SK-N-SH (cell line): ENCODE measurements around the gene PIK3R2. TPM values are rescaled to one million over a fixed set of nuclear protein-coding genes. Genes with fewer than 3 reads are reported as not detected.

Experiments used
- CTCF ChIA-PET: fragments of 300-600, 350-600 bp; formaldehyde crosslinking; extraction: SDS; loops from one replicate; lab custom pipeline; 2021; lab: Yijun Ruan, JAX
- POLR2A ChIA-PET: fragments of 350-600 bp; sonication (Branson Sonifier 250); formaldehyde crosslinking; extraction: SDS; loops from one replicate; lab custom pipeline; 2020; ENCODE audit warnings: antibody characterized with exemption, inconsistent platforms; lab: Yijun Ruan, JAX
- DNase-seq: peaks from one replicate; pipeline ENCODE4 v3.0.0; 2012
- H2AFZ ChIP-seq: fragments of 200-600 bp; sonication (generic); 2 replicates; pipeline ENCODE4 v1.8.1; 2016; ENCODE audit warnings: antibody characterized with exemption, mild to moderate bottlenecking, low read depth
- H3F3A ChIP-seq: fragments of 200-600 bp; sonication (generic); replicated peaks from 2 replicates; pipeline ENCODE3; 2016; ENCODE audit warnings: antibody characterized with exemption, mild to moderate bottlenecking; ENCODE audit not compliant: insufficient read depth
- H3K27ac ChIP-seq, 2 experiments: fragments of 200-500 bp in 1 of 2; fragments of 200-600 bp in 1 of 2; sonication (Bioruptor generic) in 1 of 2; sonication (generic), shearing (Covaris generic) in 1 of 2; 2 replicates each; pipeline versions ENCODE4 v1.5.1 to v1.6.1; 2014 to 2016; ENCODE audit warnings: low read depth in 2 of 2, inconsistent platforms in 1 of 2, low read length in 1 of 2, mild to moderate bottlenecking in 1 of 2, mixed read lengths in 1 of 2
- H3K27me3 ChIP-seq: fragments of 200-600 bp; sonication (generic), shearing (Covaris generic); 2 replicates; pipeline ENCODE4 v1.6.1; 2016; ENCODE audit warnings: mixed run types; ENCODE audit not compliant: insufficient read depth
- H3K36me3 ChIP-seq, 2 experiments: fragments of 200-500 bp in 1 of 2; fragments of 200-600 bp in 1 of 2; sonication (Bioruptor generic) in 1 of 2; sonication (generic) in 1 of 2; replicated peaks in 1 of 2; 2 replicates each; pipeline versions ENCODE3 to v1.5.1; 2014 to 2016; ENCODE audit warnings: low read length in 1 of 2, mild to moderate bottlenecking in 1 of 2; ENCODE audit not compliant: insufficient read depth in 2 of 2, control insufficient read depth in 1 of 2
- H3K4me1 ChIP-seq, 2 experiments: fragments of 200-500 bp in 1 of 2; fragments of 200-600 bp in 1 of 2; sonication (Bioruptor generic) in 1 of 2; sonication (generic), shearing (Covaris generic) in 1 of 2; 2 replicates each; pipeline versions ENCODE4 v1.5.1 to v1.6.1; 2014 to 2016; ENCODE audit warnings: low read depth in 1 of 2, low read length in 1 of 2, mixed run types in 1 of 2; ENCODE audit not compliant: insufficient read depth in 2 of 2, control insufficient read depth in 1 of 2
- H3K4me2 ChIP-seq: fragments of 200-600 bp; sonication (generic), shearing (Covaris generic); 2 replicates; pipeline ENCODE4 v1.6.1; 2017; ENCODE audit warnings: mixed run types
- H3K4me3 ChIP-seq, 2 experiments: fragments of 200-500 bp in 1 of 2; fragments of 200-600 bp in 1 of 2; sonication (Bioruptor generic) in 1 of 2; sonication (generic), shearing (Covaris generic) in 1 of 2; 2 replicates each; pipeline versions ENCODE4 v1.5.1 to v1.8.1; 2014 to 2016; ENCODE audit warnings: low read depth in 2 of 2, inconsistent platforms in 1 of 2, low read length in 1 of 2, mild to moderate bottlenecking in 1 of 2, mixed read lengths in 1 of 2, moderate library complexity in 1 of 2
- H3K79me2 ChIP-seq: fragments of 200-600 bp; sonication (generic); 2 replicates; pipeline ENCODE4 v1.8.1; 2017; ENCODE audit warnings: mild to moderate bottlenecking; ENCODE audit not compliant: insufficient read depth
- H3K9ac ChIP-seq: fragments of 200-600 bp; sonication (generic); 2 replicates; pipeline ENCODE4 v1.6.1; 2017; ENCODE audit warnings: mixed run types
- H3K9me2 ChIP-seq: fragments of 200-600 bp; sonication (generic); 2 replicates; pipeline ENCODE4 v1.6.1; 2017; ENCODE audit warnings: mixed run types
- H3K9me3 ChIP-seq: fragments of 200-600 bp; sonication (generic); 2 replicates; pipeline ENCODE4 v1.6.1; 2017; ENCODE audit warnings: mixed run types, mild to moderate bottlenecking, moderate library complexity
- H4K20me1 ChIP-seq: fragments of 200-600 bp; sonication (generic); 2 replicates; pipeline ENCODE4 v1.6.1; 2017; ENCODE audit warnings: mild to moderate bottlenecking, mixed run types; ENCODE audit not compliant: insufficient read depth
- CHD2 ChIP-seq: fragments of 150-350 bp; IDR thresholded peaks from 2 replicates; pipeline ENCODE4 v1.6.1; 2018; ENCODE audit warnings: low read length; ENCODE audit not compliant: partially characterized antibody
- ELF1 ChIP-seq: IDR thresholded peaks from 2 replicates; pipeline ENCODE4 v1.4.0; 2012
- EP300 ChIP-seq, 2 experiments: IDR thresholded peaks; 2 replicates each; pipeline versions ENCODE4 v1.4.0 to v1.6.1; 2012; ENCODE audit warnings: borderline replicate concordance in 1 of 2, low read depth in 1 of 2, low read length in 1 of 2
- EZH2phosphoT487 ChIP-seq: fragments of 200-600 bp; sonication (generic); IDR thresholded peaks from 2 replicates; pipeline ENCODE4 v1.6.1; 2017; ENCODE audit warnings: low read depth, mixed run types, mild to moderate bottlenecking, antibody characterized with exemption, moderate library complexity, borderline replicate concordance
- JUND ChIP-seq: IDR thresholded peaks from 2 replicates; pipeline ENCODE4 v1.4.0; 2012
- MAX ChIP-seq: IDR thresholded peaks from 2 replicates; pipeline ENCODE4 v1.4.0; 2012; ENCODE audit warnings: low read depth
- NRF1 ChIP-seq: IDR thresholded peaks from 2 replicates; pipeline ENCODE4 v1.6.1; 2012; ENCODE audit warnings: low read depth, mild to moderate bottlenecking, low read length
- PBX3 ChIP-seq: IDR thresholded peaks from 2 replicates; pipeline ENCODE4; 2012
- POLR2AphosphoS5 ChIP-seq: IDR thresholded peaks from 2 replicates; pipeline ENCODE4 v1.6.1; 2012; ENCODE audit warnings: low read depth, low read length
- RAD21 ChIP-seq: IDR thresholded peaks from 2 replicates; pipeline ENCODE4 v1.6.1; 2012; ENCODE audit warnings: mild to moderate bottlenecking, low read length
- RCOR1 ChIP-seq: fragments of 150-350 bp; IDR thresholded peaks from 2 replicates; pipeline ENCODE4 v1.6.1; 2017; ENCODE audit warnings: antibody characterized with exemption, low read length
- REST ChIP-seq: IDR thresholded peaks from 2 replicates; pipeline ENCODE4 v1.6.1; 2012; ENCODE audit warnings: mild to moderate bottlenecking, low read depth, low read length, moderate library complexity
- RFX5 ChIP-seq: IDR thresholded peaks from 2 replicates; pipeline ENCODE4 v1.6.1; 2012; ENCODE audit warnings: mild to moderate bottlenecking, improper control_type of control experiment, low read length
- RXRA ChIP-seq: IDR thresholded peaks from 2 replicates; pipeline ENCODE4 v1.4.0; 2012; ENCODE audit warnings: low read depth, mild to moderate bottlenecking, borderline replicate concordance
- SIN3A ChIP-seq: IDR thresholded peaks from 2 replicates; pipeline ENCODE4 v1.6.1; 2012; ENCODE audit warnings: low read depth, mild to moderate bottlenecking, low read length, moderate library complexity, borderline replicate concordance
- SMC3 ChIP-seq: IDR thresholded peaks from 2 replicates; pipeline ENCODE4 v1.6.1; 2012; ENCODE audit warnings: low read depth, low read length, improper control_type of control experiment
- TAF1 ChIP-seq: IDR thresholded peaks from 2 replicates; pipeline ENCODE4 v1.6.1; 2012; ENCODE audit warnings: low read depth, mild to moderate bottlenecking, low read length, moderate library complexity, borderline replicate concordance
- TEAD4 ChIP-seq: IDR thresholded peaks from 2 replicates; pipeline ENCODE4 v1.4.0; 2012; ENCODE audit warnings: mild to moderate bottlenecking, borderline replicate concordance; ENCODE audit not compliant: insufficient read depth
- ZBTB33 ChIP-seq: IDR thresholded peaks from 2 replicates; pipeline ENCODE4 v1.4.0; 2012; ENCODE audit warnings: low read depth, borderline replicate concordance
- WGBS: methylation state at CpG from one replicate; pipeline ENCODE4 v1.1.6; 2017; ENCODE audit warnings: low lambda C conversion rate; 5-methylcytosine and 5-hydroxymethylcytosine counted together
- polyA plus RNA-seq, 3 experiments: library from polyadenylated mRNA; depleted of rRNA; stranded (reverse); fragments of >200 nt; gene quantifications; 2 replicates each; pipeline ENCODE4 v1.2.3, GENCODE V29; 2012

Gene PIK3R2
- polyA plus RNA-seq, 1 of the 3 experiments (the other 2 are of a cell fraction): 36.6 TPM

GRCh38 chr19:18174983-18175382 lies 22.0 kb downstream of the PIK3R2 start (continued):
- TF ChIP-seq REST (no peak), JUND (no peak), TEAD4 (no peak), SMC3 (no peak)

- Histone ChIP-seq H3K27me3 (no peaks in the 10 kb centered on the region), H4K20me1 (no peaks in the 10 kb centered on the region), H2AFZ (no peak overlapping the region), H3K4me3 (no peak overlapping the region), H3K79me2 (no peaks in the 10 kb centered on the region), H3K36me3 (no peaks in the 10 kb centered on the region), H3F3A (no peaks in the 10 kb centered on the region), H3K4me2 (no peak overlapping the region), H3K9me3 (no peaks in the 10 kb centered on the region), H3K27ac (no peak overlapping the region), H3K9me2 (no peaks in the 10 kb centered on the region), H3K4me1 (peaks cover 0 to 8% of the 10 kb centered on the region in 2 experiments; a peak in 1 of 4 replicates), H3K9ac (no peak overlapping the region)
- POLR2A ChIA-PET: no interaction called here
- DNase-seq: no peak
- 84% methylated on average over 15 of the region's 19 CpGs for WGBS
- CTCF ChIA-PET: interaction anchor here (1.0 to 2.2 kb wide), 8 partner anchors 9 to 180 kb away, joined by 3 to 10 read pairs (median 6); no protein-coding TSS in a partner anchor
- no peak for TF ChIP-seq NRF1
- TF ChIP-seq RFX5: no peak
- TF ChIP-seq EZH2phosphoT487: no peak
- TF ChIP-seq PBX3: no peak
- TF ChIP-seq TAF1: no peak
- no peak for TF ChIP-seq JUND
- no peak for TF ChIP-seq RCOR1
- TF ChIP-seq CHD2: no peak
- TF ChIP-seq RXRA: no peak
- no peak for TF ChIP-seq RAD21
- no peak for TF ChIP-seq REST
- TF ChIP-seq ZBTB33: no peak
- no peak for TF ChIP-seq MAX
- TF ChIP-seq POLR2AphosphoS5: no peak
- TF ChIP-seq SIN3A: no peak
- no peak for TF ChIP-seq ELF1
- TF ChIP-seq EP300 (IDR thresholded peaks at IDR 0.05; ENCODE audit: borderline replicate concordance in 1 of 2, low read depth in 1 of 2, low read length in 1 of 2): no peak
Measured at GRCh38 chr19:18176367-18177310, 23.7 kb downstream of the PIK3R2 start.
